Measurements from ENCODE around the gene STK24. TPM values are rescaled to one million over a fixed set of nuclear protein-coding genes. Genes with fewer than 3 reads are reported as not detected.

The STK24 gene
- total RNA-seq, 1 donor: 56.6 TPM

- no peak for TF ChIP-seq CTCF (IDR thresholded peaks at IDR 0.05; ENCODE audit: insufficient read depth, low read depth, low read length)
- no peak for DNase-seq (ENCODE audit: low read depth)
- H3K4me3 ChIP-seq (ENCODE audit: low read depth, low read length): no peak overlapping the region
Observed at GRCh38 chr13:98452851-98453843, 123.8 kb downstream of the STK24 start.

- no peak overlapping the region for H3K4me3 ChIP-seq (ENCODE audit: low read depth, low read length)
- TF ChIP-seq CTCF (IDR thresholded peaks at IDR 0.05; ENCODE audit: insufficient read depth, low read depth, low read length): no peak
- DNase-seq (ENCODE audit: low read depth): peak; percentile 70
Observed at GRCh38 chr13:98451676-98452470, 125.0 kb downstream of the STK24 start.

- no peak for TF ChIP-seq CTCF (IDR thresholded peaks at IDR 0.05; ENCODE audit: insufficient read depth, low read depth, low read length)
- no peak overlapping the region for H3K4me3 ChIP-seq (ENCODE audit: low read depth, low read length)
- DNase-seq (ENCODE audit: low read depth): no peak
Observed at GRCh38 chr13:98450539-98451111, 126.3 kb downstream of the STK24 start.

- peak; percentile 81 for DNase-seq (ENCODE audit: low read depth)
Observed at GRCh38 chr13:98450026-98450425, 126.9 kb downstream of the STK24 start.

GRCh38 chr13:98449273-98449672 is 127.6 kb downstream of the STK24 start:
- no peak for TF ChIP-seq CTCF (IDR thresholded peaks at IDR 0.05; ENCODE audit: insufficient read depth, low read depth, low read length)
- DNase-seq (ENCODE audit: low read depth): no peak
- no peak overlapping the region for H3K4me3 ChIP-seq (ENCODE audit: low read depth, low read length)

More at GRCh38 chr13:98450026-98450425, 126.9 kb downstream of the STK24 start:
- H3K4me3 ChIP-seq (ENCODE audit: low read depth, low read length): no peak overlapping the region
- no peak for TF ChIP-seq CTCF (IDR thresholded peaks at IDR 0.05; ENCODE audit: insufficient read depth, low read depth, low read length)

- H3K4me3 ChIP-seq (ENCODE audit: low read depth, low read length): no peak overlapping the region
- TF ChIP-seq CTCF (IDR thresholded peaks at IDR 0.05; ENCODE audit: insufficient read depth, low read depth, low read length): no peak
- no peak for DNase-seq (ENCODE audit: low read depth)
Observed at GRCh38 chr13:98448642-98448928, 128.3 kb downstream of the STK24 start.

Data from fibroblast of villous mesenchyme (primary cell).